ENCODE results near the gene EXOC8.

The EXOC8 gene, protein sequence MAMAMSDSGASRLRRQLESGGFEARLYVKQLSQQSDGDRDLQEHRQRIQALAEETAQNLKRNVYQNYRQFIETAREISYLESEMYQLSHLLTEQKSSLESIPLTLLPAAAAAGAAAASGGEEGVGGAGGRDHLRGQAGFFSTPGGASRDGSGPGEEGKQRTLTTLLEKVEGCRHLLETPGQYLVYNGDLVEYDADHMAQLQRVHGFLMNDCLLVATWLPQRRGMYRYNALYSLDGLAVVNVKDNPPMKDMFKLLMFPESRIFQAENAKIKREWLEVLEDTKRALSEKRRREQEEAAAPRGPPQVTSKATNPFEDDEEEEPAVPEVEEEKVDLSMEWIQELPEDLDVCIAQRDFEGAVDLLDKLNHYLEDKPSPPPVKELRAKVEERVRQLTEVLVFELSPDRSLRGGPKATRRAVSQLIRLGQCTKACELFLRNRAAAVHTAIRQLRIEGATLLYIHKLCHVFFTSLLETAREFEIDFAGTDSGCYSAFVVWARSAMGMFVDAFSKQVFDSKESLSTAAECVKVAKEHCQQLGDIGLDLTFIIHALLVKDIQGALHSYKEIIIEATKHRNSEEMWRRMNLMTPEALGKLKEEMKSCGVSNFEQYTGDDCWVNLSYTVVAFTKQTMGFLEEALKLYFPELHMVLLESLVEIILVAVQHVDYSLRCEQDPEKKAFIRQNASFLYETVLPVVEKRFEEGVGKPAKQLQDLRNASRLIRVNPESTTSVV

DNA sequence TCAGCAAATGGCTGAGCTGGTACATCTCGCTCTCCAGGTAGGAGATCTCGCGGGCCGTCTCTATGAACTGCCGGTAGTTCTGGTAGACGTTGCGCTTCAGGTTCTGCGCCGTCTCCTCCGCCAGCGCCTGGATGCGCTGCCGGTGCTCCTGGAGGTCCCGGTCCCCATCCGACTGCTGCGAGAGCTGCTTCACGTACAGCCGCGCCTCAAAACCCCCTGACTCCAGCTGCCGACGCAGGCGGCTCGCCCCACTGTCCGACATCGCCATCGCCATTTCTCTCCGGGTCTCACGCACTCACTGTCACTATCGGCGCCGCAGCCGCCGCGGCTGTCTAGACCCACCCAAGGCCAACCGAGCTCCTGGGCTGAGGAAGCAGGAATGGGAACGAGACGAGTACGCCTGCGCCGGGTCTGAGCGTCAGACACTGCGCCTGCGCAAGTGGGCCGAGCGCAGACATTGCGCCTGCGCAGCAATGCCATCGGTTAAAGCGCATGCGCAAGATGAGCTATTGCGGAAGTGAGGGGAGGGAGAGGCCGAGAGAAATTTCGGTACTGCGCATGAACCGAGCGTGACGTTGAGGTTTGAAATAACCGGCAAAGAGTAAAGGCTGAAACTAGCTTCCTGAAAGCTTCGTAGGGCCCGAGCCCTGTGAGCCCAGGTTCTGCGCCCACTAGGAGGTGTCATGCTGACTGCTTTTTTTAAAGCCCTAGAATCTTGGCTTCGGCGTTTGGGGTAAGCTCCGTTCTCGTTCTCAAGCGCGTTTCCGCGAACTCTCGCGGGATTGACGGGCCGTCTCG lies at the start of gene EXOC8:
EXOC8 (minus strand) TSS at position 381 of the 798 bp plus-strand sequence; CDS start at position 274, 107 bp downstream.
- DNase-seq (ENCODE audit: low read depth): peak; percentile 95

GRCh38 chr1:231386466-231386865 lies 48.8 kb upstream of the EXOC8 start:
- DNase-seq (ENCODE audit: low read depth): no peak

DNA sequence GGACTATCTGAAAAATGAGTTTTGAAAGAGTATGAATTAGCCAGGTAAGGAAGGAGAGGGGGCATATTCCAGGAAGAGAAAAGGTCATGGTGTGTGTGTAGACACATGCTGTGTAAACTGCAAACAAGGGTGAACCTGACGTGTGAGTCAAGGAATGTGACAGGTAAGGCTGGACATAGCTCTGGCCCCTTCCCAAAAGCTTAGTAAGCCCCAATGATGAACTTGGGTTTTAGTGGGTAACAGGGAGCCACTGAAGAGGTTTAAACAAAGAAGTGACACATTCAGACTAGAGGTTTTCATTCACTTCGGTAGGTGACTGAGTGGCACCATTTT lies 47.7 kb upstream of the EXOC8 start:
- no peak for DNase-seq (ENCODE audit: low read depth)

- DNase-seq (ENCODE audit: low read depth): no peak
These were observed 47.2 kb upstream of the EXOC8 start for GRCh38 chr1:231384696-231385415.

GRCh38 chr1:231383159-231383860 lies 45.7 kb upstream of the EXOC8 start:
- DNase-seq (ENCODE audit: low read depth): no peak

DNA sequence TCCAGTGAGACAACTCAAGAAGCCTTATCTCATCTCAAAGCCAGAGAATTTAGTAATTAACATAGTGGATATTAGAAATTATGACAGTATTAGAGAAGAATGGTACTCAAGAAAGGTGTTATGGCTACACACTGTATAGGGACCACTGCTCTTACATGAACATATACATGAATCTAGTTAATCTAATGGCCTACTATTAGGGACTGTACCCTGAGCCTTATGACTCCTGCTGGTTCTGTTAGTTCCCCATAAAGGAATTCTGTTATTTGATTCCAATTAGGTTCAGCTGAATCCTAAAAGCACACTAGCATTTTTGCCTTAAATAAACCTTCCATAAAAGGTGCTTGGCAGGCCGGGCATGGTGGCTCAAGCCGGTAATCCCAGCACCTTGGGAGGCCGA lies 44.8 kb upstream of the EXOC8 start:
- DNase-seq (ENCODE audit: low read depth): no peak

- DNase-seq (ENCODE audit: low read depth): no peak
These were observed 44.1 kb upstream of the EXOC8 start for GRCh38 chr1:231381729-231382128.

DNA sequence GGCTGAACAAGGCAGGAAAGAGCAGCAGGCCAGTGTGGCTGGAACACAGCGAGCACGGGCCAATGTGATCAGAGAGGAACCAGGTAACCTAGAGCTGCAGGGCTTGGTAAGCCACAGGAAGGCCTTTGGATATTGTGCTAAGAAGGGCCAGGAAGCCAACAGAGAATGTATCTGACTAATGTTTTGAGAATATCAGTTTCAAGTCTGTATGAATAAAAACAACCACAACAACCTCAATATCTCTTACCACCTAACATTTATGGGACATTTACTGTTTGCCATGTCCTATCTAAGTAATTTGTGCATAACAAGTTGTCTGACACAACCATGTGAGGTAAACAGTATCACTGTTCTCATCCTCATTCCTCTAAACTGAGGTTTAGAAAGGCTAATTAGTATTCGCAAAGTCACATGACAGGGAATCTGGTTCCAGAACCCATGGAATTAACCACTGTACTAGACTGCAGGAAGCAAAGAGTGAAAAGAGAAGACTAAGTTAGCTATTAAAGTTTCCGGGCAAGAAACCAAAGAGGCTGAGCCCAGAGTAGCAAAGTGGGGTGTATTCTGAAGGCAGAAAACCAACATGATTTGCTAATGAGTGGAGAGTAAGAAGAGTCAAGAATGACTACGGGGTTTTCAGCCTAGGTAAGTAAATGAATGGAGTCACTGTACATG lies 39.4 kb upstream of the EXOC8 start:
- no peak for DNase-seq (ENCODE audit: low read depth)

DNA sequence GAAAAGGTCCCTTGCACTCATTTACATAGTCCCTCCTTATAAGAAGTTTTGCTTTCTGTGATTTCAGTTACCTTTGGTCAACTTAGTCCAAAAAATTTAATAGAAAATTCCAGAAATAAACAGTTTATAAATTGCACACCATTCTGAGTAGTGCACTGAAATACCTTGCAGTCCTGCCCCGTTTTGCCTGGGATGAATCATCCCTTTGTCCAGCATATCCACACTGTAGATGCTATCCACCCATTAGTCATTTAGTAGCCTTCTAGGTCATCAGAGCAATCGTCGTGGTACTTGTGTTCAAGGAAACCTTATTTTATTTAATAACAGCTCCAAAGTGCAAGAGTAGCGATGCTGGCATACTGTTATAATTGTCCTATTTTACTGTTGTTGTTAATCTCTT lies 38.4 kb upstream of the EXOC8 start:
- DNase-seq (ENCODE audit: low read depth): no peak

DNA sequence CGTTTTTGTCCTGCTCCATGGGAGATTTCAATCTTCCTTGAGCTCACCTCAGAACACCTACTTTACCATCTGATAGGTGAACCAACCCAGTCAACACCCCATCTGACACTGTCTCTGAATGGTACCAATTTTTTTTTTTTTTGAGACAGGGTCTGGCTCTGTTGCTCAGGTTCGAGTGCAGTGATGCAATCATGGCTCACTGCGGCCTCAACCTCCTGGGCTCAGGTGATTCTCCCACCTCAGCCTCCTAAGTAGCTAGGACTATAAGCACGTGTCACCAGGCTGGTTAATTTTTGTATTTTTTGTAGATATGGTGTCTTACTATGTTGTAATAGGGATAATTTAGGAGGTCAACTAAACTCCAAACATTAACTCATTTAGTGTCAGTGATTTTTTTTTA lies 36.7 kb upstream of the EXOC8 start:
- no peak for DNase-seq (ENCODE audit: low read depth)

DNA sequence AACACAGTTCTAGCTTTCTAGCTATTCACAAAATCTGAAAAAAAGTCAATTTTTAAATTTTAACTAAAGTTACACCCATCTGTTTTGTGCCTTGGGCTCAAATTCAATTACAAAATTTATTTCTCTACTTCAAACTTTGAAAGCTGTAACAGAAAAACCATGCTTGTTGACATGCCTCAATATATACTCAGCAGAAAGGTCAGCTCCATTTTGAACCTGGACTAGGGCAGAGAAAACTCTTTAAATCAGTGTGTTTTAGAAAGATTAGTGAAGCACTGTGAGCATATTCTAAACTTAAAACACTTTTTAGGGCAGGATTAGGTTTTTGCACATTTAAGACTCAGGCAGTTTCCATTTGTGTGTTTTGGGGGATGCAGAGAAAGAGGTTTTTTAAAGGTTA lies 34.8 kb upstream of the EXOC8 start:
- DNase-seq (ENCODE audit: low read depth): no peak

DNA sequence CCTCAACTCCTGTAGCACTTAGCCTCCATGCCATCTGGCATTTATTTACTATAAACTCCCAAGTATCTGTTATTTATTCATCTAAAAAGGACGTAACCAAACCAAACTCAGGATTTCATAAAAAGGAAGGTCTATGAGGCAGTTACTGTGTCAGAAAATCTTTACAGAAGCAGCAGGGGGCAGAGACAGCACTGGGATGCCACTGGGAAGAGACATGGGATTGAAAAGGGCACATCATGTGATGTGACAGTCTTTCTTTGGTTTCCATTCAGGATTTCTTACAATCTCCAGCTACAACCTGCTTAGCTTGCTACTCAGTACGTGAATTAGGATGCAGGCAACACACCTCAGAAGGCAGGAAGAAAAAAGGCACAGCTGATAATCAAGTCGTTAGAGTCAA lies 31.6 kb upstream of the EXOC8 start:
- no peak for DNase-seq (ENCODE audit: low read depth)

GRCh38 chr1:231364192-231364591 lies 26.5 kb upstream of the EXOC8 start:
- DNase-seq (ENCODE audit: low read depth): no peak

GRCh38 chr1:231363624-231364023 lies 26.0 kb upstream of the EXOC8 start:
- no peak for DNase-seq (ENCODE audit: low read depth)

DNA sequence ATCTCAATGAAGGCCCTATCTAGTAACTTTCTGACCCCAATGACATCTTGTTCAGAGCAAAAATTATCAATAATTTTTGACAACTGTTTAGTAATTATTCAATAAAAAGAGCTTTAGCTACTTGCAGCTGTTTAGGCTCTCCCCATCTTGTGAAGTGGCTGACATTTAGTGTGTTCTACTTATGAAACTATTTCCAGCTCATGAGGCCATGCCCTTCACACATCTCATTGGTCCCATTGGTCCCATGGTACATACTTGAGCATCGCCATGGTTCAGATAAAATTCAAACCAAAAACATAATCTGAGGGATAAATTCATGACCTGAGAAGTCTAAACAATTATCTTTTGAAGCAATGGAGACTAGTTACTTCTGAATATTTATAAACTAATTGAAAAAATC lies 24.7 kb upstream of the EXOC8 start:
- DNase-seq (ENCODE audit: low read depth): no peak

DNA sequence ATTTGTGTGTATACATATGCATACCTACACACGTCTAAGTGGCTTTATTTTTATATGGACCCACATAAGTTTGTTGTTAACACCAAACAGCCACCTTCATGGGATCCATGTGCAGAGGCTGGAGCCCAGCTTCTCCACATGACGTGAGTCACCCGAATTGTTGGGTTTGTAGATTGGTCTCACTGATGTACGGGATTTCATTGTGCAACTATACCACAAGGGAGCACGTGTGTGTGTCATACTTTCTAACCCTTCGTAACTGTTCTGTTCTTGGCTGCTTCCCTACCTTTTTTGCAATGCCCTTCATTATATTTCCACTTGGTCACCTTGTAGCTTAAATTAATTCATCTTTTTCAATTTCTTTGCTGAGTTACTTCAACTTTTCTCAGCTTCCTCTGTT lies 21.5 kb upstream of the EXOC8 start:
- no peak for DNase-seq (ENCODE audit: low read depth)

DNA sequence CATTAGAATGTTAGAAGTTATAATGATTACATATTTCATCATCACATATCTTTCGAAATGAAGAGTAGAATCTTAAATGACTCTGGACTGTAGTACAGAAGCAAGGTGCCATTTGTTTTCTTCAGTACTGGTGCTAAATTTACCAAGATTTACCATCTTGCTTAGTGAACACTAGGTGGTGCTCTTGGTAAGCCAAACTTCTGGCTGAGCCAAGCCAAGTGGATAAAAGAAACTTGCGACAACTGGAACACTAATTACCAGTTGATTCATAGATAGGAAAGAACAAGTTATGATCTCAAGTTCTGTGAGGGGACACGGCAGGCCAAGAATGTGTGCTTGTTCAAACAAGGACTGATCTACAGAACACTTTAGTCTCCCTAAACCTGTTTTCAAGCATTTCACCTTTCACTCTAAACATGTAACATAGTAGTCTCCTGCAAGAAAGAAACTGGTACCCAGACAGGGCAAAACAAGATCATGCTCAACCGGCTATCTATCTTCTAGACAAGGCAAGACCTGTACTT lies 20.2 kb upstream of the EXOC8 start:
- no peak for DNase-seq (ENCODE audit: low read depth)

DNA sequence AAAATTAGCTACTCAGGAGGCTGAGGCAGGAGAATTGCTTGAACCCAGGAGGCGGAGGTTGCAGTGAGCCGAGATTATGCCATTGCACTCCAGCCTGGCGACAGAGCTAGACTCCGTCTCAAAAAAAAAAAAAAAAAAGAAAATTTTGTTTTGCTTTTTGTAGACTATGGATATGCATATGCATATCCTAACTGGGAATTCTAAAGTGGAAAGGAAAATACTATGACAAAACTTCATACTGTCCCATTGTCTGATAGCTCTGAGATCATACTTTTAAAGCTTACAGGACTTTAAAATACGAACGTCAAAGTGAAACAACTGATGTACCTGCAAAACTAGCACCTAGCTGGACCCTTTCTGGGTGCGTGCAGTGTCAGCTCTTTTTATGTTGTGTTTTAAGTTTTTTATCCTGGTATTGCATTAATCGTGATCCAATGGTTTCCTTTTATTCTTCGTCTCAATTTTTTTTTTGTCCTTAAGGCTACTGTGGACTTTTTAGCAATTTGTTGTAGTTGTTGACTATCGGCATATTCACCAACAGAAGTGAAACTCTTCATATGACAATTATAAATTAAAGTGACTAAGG lies 19.6 kb upstream of the EXOC8 start:
- DNase-seq (ENCODE audit: low read depth): no peak

- no peak for DNase-seq (ENCODE audit: low read depth)
These were observed 17.5 kb upstream of the EXOC8 start for GRCh38 chr1:231355171-231355570.

DNA sequence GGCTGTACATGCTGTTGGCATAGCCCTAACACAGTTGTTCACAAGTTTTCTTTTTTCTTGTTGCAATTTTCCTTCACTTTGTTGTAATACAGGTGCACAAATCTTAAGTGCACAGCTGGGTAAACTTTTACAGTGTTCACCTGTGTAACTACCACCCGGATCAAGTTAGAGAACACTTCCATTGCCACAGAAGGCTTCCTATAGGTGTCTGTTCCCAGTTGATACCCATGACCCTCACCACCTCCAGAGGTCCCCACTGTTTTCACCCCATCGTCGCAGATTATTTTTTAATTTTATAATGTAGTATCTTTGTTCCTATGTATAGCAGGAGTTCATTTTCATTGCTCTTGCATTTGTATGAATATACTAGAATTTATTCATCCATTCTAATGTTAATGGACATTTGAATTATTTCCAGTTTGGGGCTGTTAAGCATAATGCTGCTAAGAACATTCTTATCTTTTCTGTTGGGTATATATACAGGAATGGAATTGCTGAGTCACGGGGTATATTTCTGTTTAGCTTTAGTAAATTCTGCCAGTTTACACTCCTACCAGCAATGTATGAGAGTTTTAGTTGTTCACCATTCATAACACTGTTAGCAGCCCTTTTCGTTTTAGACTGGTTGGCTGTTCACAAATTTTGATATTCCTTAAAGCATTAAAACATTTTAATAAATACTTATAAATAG lies 16.8 kb upstream of the EXOC8 start:
- no peak for DNase-seq (ENCODE audit: low read depth)
